ENCODE results near the gene GOLIM4.

GOLIM4 gene

GRCh38 chr3:168096210-168096652 is 507 bp upstream of the GOLIM4 start:
- FAIRE-seq, result no peak
- DNase-seq (ENCODE audit: insufficient read length, low spot score), result peak; percentile 21
- TF ChIP-seq, protein P1, sequence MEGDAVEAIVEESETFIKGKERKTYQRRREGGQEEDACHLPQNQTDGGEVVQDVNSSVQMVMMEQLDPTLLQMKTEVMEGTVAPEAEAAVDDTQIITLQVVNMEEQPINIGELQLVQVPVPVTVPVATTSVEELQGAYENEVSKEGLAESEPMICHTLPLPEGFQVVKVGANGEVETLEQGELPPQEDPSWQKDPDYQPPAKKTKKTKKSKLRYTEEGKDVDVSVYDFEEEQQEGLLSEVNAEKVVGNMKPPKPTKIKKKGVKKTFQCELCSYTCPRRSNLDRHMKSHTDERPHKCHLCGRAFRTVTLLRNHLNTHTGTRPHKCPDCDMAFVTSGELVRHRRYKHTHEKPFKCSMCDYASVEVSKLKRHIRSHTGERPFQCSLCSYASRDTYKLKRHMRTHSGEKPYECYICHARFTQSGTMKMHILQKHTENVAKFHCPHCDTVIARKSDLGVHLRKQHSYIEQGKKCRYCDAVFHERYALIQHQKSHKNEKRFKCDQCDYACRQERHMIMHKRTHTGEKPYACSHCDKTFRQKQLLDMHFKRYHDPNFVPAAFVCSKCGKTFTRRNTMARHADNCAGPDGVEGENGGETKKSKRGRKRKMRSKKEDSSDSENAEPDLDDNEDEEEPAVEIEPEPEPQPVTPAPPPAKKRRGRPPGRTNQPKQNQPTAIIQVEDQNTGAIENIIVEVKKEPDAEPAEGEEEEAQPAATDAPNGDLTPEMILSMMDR (IDR thresholded peaks at IDR 0.05; ENCODE audit: insufficient read depth, missing control alignments), result no peak

GRCh38 chr3:168094877-168095610 is 680 bp downstream of the GOLIM4 start:
- DNase-seq (ENCODE audit: insufficient read length, low spot score) (no peak), FAIRE-seq (no peak)
- TF ChIP-seq, protein P1 (IDR thresholded peaks at IDR 0.05; ENCODE audit: insufficient read depth, missing control alignments), result no peak

GRCh38 chr3:168094580-168094876 is 1.2 kb downstream of the GOLIM4 start:
- FAIRE-seq (no peak), DNase-seq (ENCODE audit: insufficient read length, low spot score) (no peak)
- TF ChIP-seq, protein P1 (IDR thresholded peaks at IDR 0.05; ENCODE audit: insufficient read depth, missing control alignments), result no peak

- TF ChIP-seq, protein P1 (IDR thresholded peaks at IDR 0.05; ENCODE audit: insufficient read depth, missing control alignments), result no peak
- no peak for DNase-seq (ENCODE audit: insufficient read length, low spot score)
- FAIRE-seq, result no peak
These were observed 1.9 kb downstream of the GOLIM4 start for GRCh38 chr3:168093790-168094189.

- no peak for DNase-seq (ENCODE audit: insufficient read length, low spot score)
- FAIRE-seq, result no peak
- TF ChIP-seq, protein P1 (IDR thresholded peaks at IDR 0.05; ENCODE audit: insufficient read depth, missing control alignments), result no peak
These were observed 2.5 kb downstream of the GOLIM4 start for GRCh38 chr3:168093229-168093628.

DNA sequence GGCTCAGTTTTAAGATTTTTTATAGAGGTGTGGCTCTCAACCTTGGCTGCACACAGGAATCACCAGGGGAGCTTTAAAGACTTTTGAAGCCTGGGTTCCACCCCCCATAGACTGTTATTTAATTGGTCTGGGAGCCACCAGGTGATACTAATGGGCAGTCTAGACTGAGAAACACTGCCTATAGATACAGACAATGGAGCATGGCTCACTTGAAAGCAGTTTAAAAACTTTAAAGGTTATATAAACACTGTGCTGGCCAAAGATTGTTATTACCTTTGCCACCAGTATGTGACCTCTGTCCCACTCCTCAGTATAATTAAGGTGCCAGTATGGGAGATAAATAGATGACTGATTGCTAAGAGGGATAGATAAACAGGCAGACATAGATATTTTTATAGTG is 3.8 kb downstream of the GOLIM4 start:
- TF ChIP-seq, protein P1 (IDR thresholded peaks at IDR 0.05; ENCODE audit: insufficient read depth, missing control alignments), result no peak
- DNase-seq (ENCODE audit: insufficient read length, low spot score), result no peak
- FAIRE-seq, result no peak

- no peak for DNase-seq (ENCODE audit: insufficient read length, low spot score)
- TF ChIP-seq, protein P1 (IDR thresholded peaks at IDR 0.05; ENCODE audit: insufficient read depth, missing control alignments), result no peak
- FAIRE-seq, result no peak
These were observed 4.3 kb downstream of the GOLIM4 start for GRCh38 chr3:168091302-168091858.

Measured in D721Med (cell line).